EL (cell line): Measurements from ENCODE around the gene CENPC.
"Not testable (repeated sequence)": the region's sequence is repeated elsewhere in the genome, so short reads cannot be mapped to it uniquely, and the experiment has no call there.

Experiments used
- DNase-seq: peaks from one replicate; pipeline ENCODE4 v3.0.0-alpha.2; 2016

Gene CENPC

GRCh38 chr4:67466751-67467150 lies 78.6 kb downstream of the CENPC start:
- no peak for DNase-seq

- no peak for DNase-seq
These were observed 79.6 kb downstream of the CENPC start for GRCh38 chr4:67465763-67466052.

- no peak for DNase-seq
These were observed 80.1 kb downstream of the CENPC start for GRCh38 chr4:67465032-67465762.

GRCh38 chr4:67460574-67460973 lies 84.7 kb downstream of the CENPC start:
- DNase-seq = no peak

GRCh38 chr4:67459164-67459563 lies 86.1 kb downstream of the CENPC start:
- no peak for DNase-seq

- no peak for DNase-seq
These were observed 88.6 kb downstream of the CENPC start for GRCh38 chr4:67456577-67457196.

- DNase-seq = not testable (repeated sequence)
These were observed 92.5 kb downstream of the CENPC start for GRCh38 chr4:67452846-67453205.

GRCh38 chr4:67452100-67452845 lies 93.0 kb downstream of the CENPC start:
- peak; percentile 18 for DNase-seq

- peak; percentile 20 for DNase-seq
These were observed 93.8 kb downstream of the CENPC start for GRCh38 chr4:67451464-67451863.

- no peak for DNase-seq
These were observed 96.7 kb downstream of the CENPC start for GRCh38 chr4:67448621-67449020.

GRCh38 chr4:67447873-67448272 lies 97.4 kb downstream of the CENPC start:
- no peak for DNase-seq

GRCh38 chr4:67446811-67447210 lies 98.5 kb downstream of the CENPC start:
- DNase-seq = no peak

- not testable (repeated sequence) for DNase-seq
These were observed 99.4 kb downstream of the CENPC start for GRCh38 chr4:67445881-67446280.

GRCh38 chr4:67438975-67439374 lies 106.3 kb downstream of the CENPC start:
- no peak for DNase-seq

- peak; percentile 43 for DNase-seq
These were observed 107.2 kb downstream of the CENPC start for GRCh38 chr4:67437974-67438713.

- DNase-seq = no peak
These were observed 108.6 kb downstream of the CENPC start for GRCh38 chr4:67436742-67437141.

GRCh38 chr4:67430989-67431388 lies 114.3 kb downstream of the CENPC start:
- DNase-seq = no peak

- DNase-seq = no peak
These were observed 116.5 kb downstream of the CENPC start for GRCh38 chr4:67428819-67429218.
